22Rv1 (cell line): ENCODE results near the gene SBNO2.

ENCODE experiments used
- ZFX ChIP-seq: fragments of 450-650 bp; IDR thresholded peaks from 2 replicates; pipeline ENCODE4 v1.6.1; 2017; ENCODE audit warnings: antibody characterized with exemption, borderline replicate concordance
- TF ChIP-seq, protein P1 (sequence below): fragments of 450-650 bp; IDR thresholded peaks from 2 replicates; pipeline ENCODE4 v1.5.1; 2017; ENCODE audit warnings: mild to moderate bottlenecking

DNA sequence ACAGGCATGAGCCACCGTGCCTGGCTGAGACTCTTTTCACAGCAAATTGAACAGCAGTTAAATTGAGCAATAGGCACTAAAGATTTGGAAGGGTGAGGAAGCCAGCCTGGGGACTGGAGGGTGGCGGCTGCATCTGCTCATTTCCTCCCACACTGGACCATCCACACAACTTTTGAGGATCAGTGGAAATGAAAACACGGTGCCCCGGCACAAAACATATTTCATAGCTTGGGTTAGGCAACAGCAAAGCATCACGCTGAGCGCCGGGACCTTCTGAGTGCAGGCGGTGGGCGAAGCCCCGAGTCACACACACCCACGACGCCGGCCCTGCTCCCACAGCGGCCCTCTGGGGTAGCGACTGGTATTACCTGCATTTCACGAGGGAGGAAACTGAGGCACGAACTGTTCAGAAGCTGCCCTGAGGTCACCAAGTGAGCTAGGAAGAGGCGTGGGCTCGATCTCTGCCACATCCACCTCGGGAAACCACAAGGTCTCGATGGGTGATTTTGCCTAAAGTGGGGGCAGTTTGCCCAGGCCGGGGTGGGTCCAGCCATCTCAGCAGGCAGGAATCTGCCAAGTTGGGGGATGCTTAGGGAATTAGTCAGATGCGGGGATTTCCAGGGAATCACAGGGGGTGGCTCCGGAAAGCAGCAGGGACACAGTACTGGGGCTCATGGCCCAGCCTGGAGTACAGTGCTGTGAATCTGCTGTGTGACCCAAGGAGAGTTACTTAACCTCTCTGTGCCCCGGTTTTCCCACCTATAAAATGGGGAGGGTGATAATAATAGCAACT lies 3.5 kb upstream of the SBNO2 start:
- TF ChIP-seq, protein P1, sequence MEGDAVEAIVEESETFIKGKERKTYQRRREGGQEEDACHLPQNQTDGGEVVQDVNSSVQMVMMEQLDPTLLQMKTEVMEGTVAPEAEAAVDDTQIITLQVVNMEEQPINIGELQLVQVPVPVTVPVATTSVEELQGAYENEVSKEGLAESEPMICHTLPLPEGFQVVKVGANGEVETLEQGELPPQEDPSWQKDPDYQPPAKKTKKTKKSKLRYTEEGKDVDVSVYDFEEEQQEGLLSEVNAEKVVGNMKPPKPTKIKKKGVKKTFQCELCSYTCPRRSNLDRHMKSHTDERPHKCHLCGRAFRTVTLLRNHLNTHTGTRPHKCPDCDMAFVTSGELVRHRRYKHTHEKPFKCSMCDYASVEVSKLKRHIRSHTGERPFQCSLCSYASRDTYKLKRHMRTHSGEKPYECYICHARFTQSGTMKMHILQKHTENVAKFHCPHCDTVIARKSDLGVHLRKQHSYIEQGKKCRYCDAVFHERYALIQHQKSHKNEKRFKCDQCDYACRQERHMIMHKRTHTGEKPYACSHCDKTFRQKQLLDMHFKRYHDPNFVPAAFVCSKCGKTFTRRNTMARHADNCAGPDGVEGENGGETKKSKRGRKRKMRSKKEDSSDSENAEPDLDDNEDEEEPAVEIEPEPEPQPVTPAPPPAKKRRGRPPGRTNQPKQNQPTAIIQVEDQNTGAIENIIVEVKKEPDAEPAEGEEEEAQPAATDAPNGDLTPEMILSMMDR: no peak
- TF ChIP-seq ZFX: no peak
